Panc1 (cell line): ENCODE results near the gene MED25. TPM values are rescaled to one million over a fixed set of nuclear protein-coding genes. Genes with fewer than 3 reads are reported as not detected.

Source experiments
- ATAC-seq: fragments of 200-7000 bp; cut with Tn5 transposase; 2 replicates; pipeline ENCODE4 v1.9.1; 2020; ENCODE audit warnings: mild to moderate bottlenecking, moderate library complexity
- BruUV-seq: library from RNA; stranded (reverse); fragments of 400-500 nt; replicated peaks from 2 replicates; lab custom pipeline; 2021; lab: Mats Ljungman, UMichigan
- CTCF ChIA-PET: fragments of 300-600 bp; sonication (Branson Sonifier 250); formaldehyde crosslinking; loops from one replicate; lab custom pipeline; 2022; ENCODE audit warnings: antibody characterized with exemption; lab: Charles Lee
- POLR2A ChIA-PET: fragments of 300-600 bp; sonication (Branson Sonifier 250); formaldehyde crosslinking; loops from one replicate; lab custom pipeline; 2022; ENCODE audit warnings: antibody characterized with exemption; lab: Charles Lee
- DNase-seq: peaks from one replicate; pipeline ENCODE4 v3.0.0-alpha.2; 2010; ENCODE audit warnings: low read depth, low spot score
- H3K27ac ChIP-seq: 2 replicates; pipeline ENCODE4 v1.5.1; 2011; ENCODE audit warnings: mild to moderate bottlenecking, low read length, inconsistent platforms
- H3K27me3 ChIP-seq: fragments of 200-500 bp; sonication (Bioruptor generic); 2 replicates; pipeline ENCODE4 v1.6.0; 2014; ENCODE audit warnings: low read length, inconsistent platforms; ENCODE audit not compliant: control insufficient read depth, insufficient read depth
- H3K36me3 ChIP-seq: fragments of 200-500 bp; sonication (Bioruptor generic); 2 replicates; pipeline ENCODE4 v1.5.1; 2014; ENCODE audit warnings: inconsistent platforms, mild to moderate bottlenecking, low read length, moderate library complexity; ENCODE audit not compliant: control insufficient read depth, insufficient read depth
- H3K4me1 ChIP-seq: 2 replicates; pipeline ENCODE4 v1.5.1; 2011; ENCODE audit warnings: inconsistent platforms, mild to moderate bottlenecking, low read length, moderate library complexity; ENCODE audit not compliant: control insufficient read depth, insufficient read depth
- H3K4me3 ChIP-seq, 2 experiments: 2 replicates each; pipeline ENCODE4 v1.5.1; 2011 to 2012; ENCODE audit warnings: low read depth in 2 of 2, low read length in 2 of 2, mild to moderate bottlenecking in 2 of 2, inconsistent platforms in 1 of 2, moderate library complexity in 1 of 2
- H3K9me3 ChIP-seq: fragments of 200-500 bp; sonication (Bioruptor generic); 2 replicates; pipeline ENCODE4 v1.5.1; 2014; ENCODE audit warnings: low read depth, mild to moderate bottlenecking, inconsistent platforms, low read length, moderate library complexity; ENCODE audit not compliant: control insufficient read depth, insufficient read depth
- CTCF ChIP-seq: fragments of 450-650 bp; IDR thresholded peaks from 2 replicates; pipeline ENCODE4 v1.5.1; 2017; ENCODE audit warnings: mild to moderate bottlenecking
- POLR2AphosphoS5 ChIP-seq: IDR thresholded peaks from 2 replicates; pipeline ENCODE4 v1.6.1; 2012; ENCODE audit warnings: mild to moderate bottlenecking, low read depth, low read length, moderate library complexity
- REST ChIP-seq, 2 experiments: IDR thresholded peaks; 2 replicates each; pipeline ENCODE4 v1.6.1; 2011 to 2012; ENCODE audit warnings: low read depth in 2 of 2, control low read depth in 1 of 2, low read length in 1 of 2, mild to moderate bottlenecking in 1 of 2, moderate library complexity in 1 of 2; ENCODE audit not compliant: insufficient read depth in 1 of 2
- SIN3A ChIP-seq: IDR thresholded peaks from 2 replicates; pipeline ENCODE4 v1.6.1; 2012; ENCODE audit warnings: low read depth, mild to moderate bottlenecking, low read length, moderate library complexity, borderline replicate concordance; ENCODE audit not compliant: insufficient read depth
- TCF7L2 ChIP-seq: IDR thresholded peaks from 2 replicates; pipeline ENCODE4 v1.6.1; 2011; ENCODE audit warnings: mild to moderate bottlenecking, low read depth, low read length, inconsistent platforms
- in situ Hi-C: cut with HindIII; loops from 2 replicates; pipeline ENCODE4 v1.10.0; 2016; ENCODE audit warnings: low sequenced_read_pairs, low pct_unique_long_range_greater_than_20kb
- intact Hi-C: fragments of 100-400 bp; cut with micrococcal nuclease; formaldehyde crosslinking; loops from one replicate; pipeline ENCODE4 v1.10.0; 2022; ENCODE audit not compliant: unreplicated experiment
- total RNA-seq: library from RNA; stranded (reverse); gene quantifications from one replicate; pipeline ENCODE4 v1.2.1, GENCODE V29; 2021; ENCODE audit not compliant: unreplicated experiment

Gene MED25
- total RNA-seq, 1 experiment from 2014 or later, result 52.4 TPM

GRCh38 chr19:49873834-49874233, 55.7 kb downstream of the MED25 start:
- CTCF ChIA-PET, result no interaction called here
- no peak for TF ChIP-seq POLR2AphosphoS5
- no peak for TF ChIP-seq REST (IDR thresholded peaks at IDR 0.05; ENCODE audit: insufficient read depth in 1 of 2, low read depth in 2 of 2, low read length in 1 of 2)
- TF ChIP-seq SIN3A, result no peak
- no peak for TF ChIP-seq TCF7L2
- TF ChIP-seq CTCF, result no peak
- no peak for ATAC-seq
- in situ Hi-C loops (no loop called here), intact Hi-C loops (no loop called here)
- POLR2A ChIA-PET, result no interaction called here
- Histone ChIP-seq H3K27ac (peak overlapping the region; percentile 98), H3K9me3 (no peaks in the 10 kb centered on the region), H3K4me3 (no peak overlapping the region), H3K4me1 (peaks cover 29% of the 10 kb centered on the region), H3K27me3 (no peaks in the 10 kb centered on the region), H3K36me3 (peaks cover 5% of the 10 kb centered on the region; the same call in 1 of the 2 replicates)
- no peak for DNase-seq
- no TSS peak for BruUV-seq

GRCh38 chr19:49874503-49875157, 56.5 kb downstream of the MED25 start:
- ATAC-seq, result no peak
- no peak for DNase-seq
- TF ChIP-seq SIN3A (no peak), CTCF (no peak), TCF7L2 (no peak)
- Histone ChIP-seq H3K9me3 (no peaks in the 10 kb centered on the region), H3K4me1 (peaks cover 29% of the 10 kb centered on the region), H3K36me3 (peaks cover 5% of the 10 kb centered on the region; the same call in 1 of the 2 replicates), H3K4me3 (peak overlapping the region; percentile 89 to 93), H3K27me3 (no peaks in the 10 kb centered on the region), H3K27ac (peak overlapping the region; percentile 98)
- CTCF ChIA-PET, result no interaction called here
- no TSS peak for BruUV-seq
- POLR2A ChIA-PET, result interaction anchor here (0.6 kb wide), 1 partner anchor 32 kb away, joined by 6 read pairs; no protein-coding TSS in a partner anchor
- intact Hi-C loops (no loop called here), in situ Hi-C loops (no loop called here)
